Measurements from ENCODE around the gene COPB1.

COPB1 gene

GRCh38 chr11:14418801-14419417 is 80.7 kb downstream of the COPB1 start:
- in situ Hi-C loops (cut with MboI; ENCODE audit: low pct_unique_long_range_greater_than_20kb, low sequenced_read_pairs, unreplicated experiment): no loop called here
- DNase-seq (ENCODE audit: low spot score): peak; percentile 22

GRCh38 chr11:14417617-14418374 is 81.8 kb downstream of the COPB1 start:
- no peak for TF ChIP-seq CTCF (IDR thresholded peaks at IDR 0.05; ENCODE audit: extremely low read depth, insufficient read depth, missing control alignments)
- in situ Hi-C loops (cut with MboI; ENCODE audit: low pct_unique_long_range_greater_than_20kb, low sequenced_read_pairs, unreplicated experiment): no loop called here
- DNase-seq (ENCODE audit: low spot score): no peak

More at GRCh38 chr11:14418801-14419417, 80.7 kb downstream of the COPB1 start:
- peak; percentile 62 for TF ChIP-seq CTCF (IDR thresholded peaks at IDR 0.05; ENCODE audit: extremely low read depth, insufficient read depth, missing control alignments)

- DNase-seq (ENCODE audit: low spot score): no peak
- no peak for TF ChIP-seq CTCF (IDR thresholded peaks at IDR 0.05; ENCODE audit: extremely low read depth, insufficient read depth, missing control alignments)
Measured at GRCh38 chr11:14417186-14417585, 82.4 kb downstream of the COPB1 start.

GRCh38 chr11:14414470-14415461 is 84.8 kb downstream of the COPB1 start:
- in situ Hi-C loops (cut with MboI; ENCODE audit: low pct_unique_long_range_greater_than_20kb, low sequenced_read_pairs, unreplicated experiment): no loop called here
- DNase-seq (ENCODE audit: low spot score): peak; percentile 36
- TF ChIP-seq CTCF (IDR thresholded peaks at IDR 0.05; ENCODE audit: extremely low read depth, insufficient read depth, missing control alignments): no peak

More at GRCh38 chr11:14417186-14417585, 82.4 kb downstream of the COPB1 start:
- in situ Hi-C loops (cut with MboI; ENCODE audit: low pct_unique_long_range_greater_than_20kb, low sequenced_read_pairs, unreplicated experiment): no loop called here

GRCh38 chr11:14413307-14414069 is 86.1 kb downstream of the COPB1 start:
- DNase-seq (ENCODE audit: low spot score): no peak
- in situ Hi-C loops (cut with MboI; ENCODE audit: low pct_unique_long_range_greater_than_20kb, low sequenced_read_pairs, unreplicated experiment): no loop called here
- no peak for TF ChIP-seq CTCF (IDR thresholded peaks at IDR 0.05; ENCODE audit: extremely low read depth, insufficient read depth, missing control alignments)
